Measurements from ENCODE around the gene MRGPRF.
"Not testable (repeated sequence)": the region's sequence is repeated elsewhere in the genome, so short reads cannot be mapped to it uniquely, and the experiment has no call there.

Gene MRGPRF

GRCh38 chr11:68974421-68975194, 38.4 kb downstream of the MRGPRF start:
- no peak for DNase-seq (ENCODE audit: insufficient read length)
- peak; percentile 68 for FAIRE-seq
- TF ChIP-seq TAF1 (IDR thresholded peaks at IDR 0.05; ENCODE audit: borderline replicate concordance, low read depth, low read length), result no peak
- no peak for TF ChIP-seq POLR2AphosphoS5 (IDR thresholded peaks at IDR 0.05; ENCODE audit: low read depth, low read length)
- no peak for TF ChIP-seq POLR2A (IDR thresholded peaks at IDR 0.05; ENCODE audit: low read depth, low read length)

GRCh38 chr11:68973706-68974105, 39.3 kb downstream of the MRGPRF start:
- not testable (repeated sequence) for FAIRE-seq; DNase-seq (ENCODE audit: insufficient read length)

GRCh38 chr11:68973219-68973618, 39.8 kb downstream of the MRGPRF start:
- FAIRE-seq (no peak), DNase-seq (ENCODE audit: insufficient read length) (no peak)
- TF ChIP-seq TAF1 (IDR thresholded peaks at IDR 0.05; ENCODE audit: borderline replicate concordance, low read depth, low read length), result no peak
- TF ChIP-seq POLR2AphosphoS5 (IDR thresholded peaks at IDR 0.05; ENCODE audit: low read depth, low read length), result no peak
- TF ChIP-seq POLR2A (IDR thresholded peaks at IDR 0.05; ENCODE audit: low read depth, low read length), result no peak

- TF ChIP-seq POLR2A (IDR thresholded peaks at IDR 0.05; ENCODE audit: low read depth, low read length), result no peak
- TF ChIP-seq TAF1 (IDR thresholded peaks at IDR 0.05; ENCODE audit: borderline replicate concordance, low read depth, low read length), result no peak
- TF ChIP-seq POLR2AphosphoS5 (IDR thresholded peaks at IDR 0.05; ENCODE audit: low read depth, low read length), result no peak
- DNase-seq (ENCODE audit: insufficient read length) (no peak), FAIRE-seq (no peak)
These were observed 42.0 kb downstream of the MRGPRF start for GRCh38 chr11:68970921-68971636.

- FAIRE-seq, result no peak
- TF ChIP-seq POLR2AphosphoS5 (IDR thresholded peaks at IDR 0.05; ENCODE audit: low read depth, low read length) (no peak), TAF1 (IDR thresholded peaks at IDR 0.05; ENCODE audit: borderline replicate concordance, low read depth, low read length) (no peak), POLR2A (IDR thresholded peaks at IDR 0.05; ENCODE audit: low read depth, low read length) (no peak)
- no peak for DNase-seq (ENCODE audit: insufficient read length)
These were observed 43.7 kb downstream of the MRGPRF start for GRCh38 chr11:68969386-68969785.

GRCh38 chr11:68968306-68969250, 44.5 kb downstream of the MRGPRF start:
- DNase-seq (ENCODE audit: insufficient read length) (no peak), FAIRE-seq (no peak)

GRCh38 chr11:68966894-68967780, 45.9 kb downstream of the MRGPRF start:
- no peak for DNase-seq (ENCODE audit: insufficient read length)
- no peak for TF ChIP-seq POLR2AphosphoS5 (IDR thresholded peaks at IDR 0.05; ENCODE audit: low read depth, low read length)
- no peak for TF ChIP-seq TAF1 (IDR thresholded peaks at IDR 0.05; ENCODE audit: borderline replicate concordance, low read depth, low read length)
- no peak for TF ChIP-seq POLR2A (IDR thresholded peaks at IDR 0.05; ENCODE audit: low read depth, low read length)
- FAIRE-seq, result no peak

More at GRCh38 chr11:68968306-68969250, 44.5 kb downstream of the MRGPRF start:
- TF ChIP-seq POLR2A (IDR thresholded peaks at IDR 0.05; ENCODE audit: low read depth, low read length) (no peak), POLR2AphosphoS5 (IDR thresholded peaks at IDR 0.05; ENCODE audit: low read depth, low read length) (no peak), TAF1 (IDR thresholded peaks at IDR 0.05; ENCODE audit: borderline replicate concordance, low read depth, low read length) (no peak)

- FAIRE-seq, result no peak
- no peak for DNase-seq (ENCODE audit: insufficient read length)
- no peak for TF ChIP-seq TAF1 (IDR thresholded peaks at IDR 0.05; ENCODE audit: borderline replicate concordance, low read depth, low read length)
- no peak for TF ChIP-seq POLR2A (IDR thresholded peaks at IDR 0.05; ENCODE audit: low read depth, low read length)
- no peak for TF ChIP-seq POLR2AphosphoS5 (IDR thresholded peaks at IDR 0.05; ENCODE audit: low read depth, low read length)
These were observed 46.9 kb downstream of the MRGPRF start for GRCh38 chr11:68965901-68966853.

GRCh38 chr11:68963779-68964178, 49.3 kb downstream of the MRGPRF start:
- TF ChIP-seq TAF1 (IDR thresholded peaks at IDR 0.05; ENCODE audit: borderline replicate concordance, low read depth, low read length), result no peak
- TF ChIP-seq POLR2AphosphoS5 (IDR thresholded peaks at IDR 0.05; ENCODE audit: low read depth, low read length), result no peak
- no peak for TF ChIP-seq POLR2A (IDR thresholded peaks at IDR 0.05; ENCODE audit: low read depth, low read length)
- FAIRE-seq (peak; percentile 93), DNase-seq (ENCODE audit: insufficient read length) (no peak)
